ENCODE data around the gene KLHL11.

GRCh38 chr17:41836550-41837196 lies 28.6 kb downstream of the KLHL11 start:
- no peak for TF ChIP-seq CTCF (conservative IDR thresholded peaks at IDR 0.05)
- no peak for TF ChIP-seq EZH2 (IDR thresholded peaks at IDR 0.05; ENCODE audit: low read depth)

All from PC-9 (cell line).